ES-I3 (cell line): ENCODE results near the gene PIP5KL1.

Experiments
- H3K36me3 ChIP-seq: 2 replicates; pipeline ENCODE4 v1.6.1; 2013; ENCODE audit warnings: mild to moderate bottlenecking, low read length, control low read depth, moderate library complexity; ENCODE audit not compliant: insufficient read depth
- H3K4me1 ChIP-seq: 2 replicates; pipeline ENCODE4 v1.6.1; 2013; ENCODE audit warnings: mild to moderate bottlenecking, control low read depth, low read length; ENCODE audit not compliant: insufficient read depth
- H3K9ac ChIP-seq: 2 replicates; pipeline ENCODE4 v1.6.1; 2013; ENCODE audit warnings: low read depth, mild to moderate bottlenecking, low read length, moderate library complexity
- H3K9me3 ChIP-seq: 2 replicates; pipeline ENCODE4 v1.6.1; 2013; ENCODE audit warnings: mild to moderate bottlenecking, low read length, moderate library complexity; ENCODE audit not compliant: control insufficient read depth, insufficient read depth

Gene PIP5KL1

DNA sequence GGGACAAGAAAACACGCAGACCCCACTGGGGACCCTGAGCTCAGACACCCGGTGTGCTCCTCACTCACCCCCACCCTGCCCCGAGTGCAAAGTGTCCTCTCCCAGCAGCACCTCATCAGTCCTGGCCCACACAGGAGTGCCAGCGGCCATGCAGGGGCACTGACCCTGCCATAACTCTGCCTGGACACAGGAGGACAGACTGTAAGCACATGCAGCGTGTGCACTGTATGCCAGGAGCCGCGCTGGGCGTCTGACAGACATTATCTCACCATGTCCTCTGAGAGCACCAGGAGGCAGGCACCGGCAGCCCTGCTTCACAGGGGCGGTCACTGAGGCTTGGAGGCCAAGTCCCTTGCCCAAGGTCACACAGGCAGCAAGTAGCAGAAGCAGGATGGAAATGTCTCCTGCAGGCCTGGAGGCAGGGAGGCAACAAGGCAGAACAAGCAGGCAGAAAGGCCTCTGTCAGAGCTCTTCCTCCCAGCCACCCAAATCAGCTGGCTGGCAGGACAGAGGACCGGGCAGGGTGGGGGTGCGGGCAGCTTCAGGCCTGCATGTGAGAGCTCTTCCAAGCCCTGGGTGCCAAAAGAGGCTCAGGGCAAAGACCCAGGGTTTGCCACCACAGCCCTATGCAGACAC lies 41.8 kb upstream of the PIP5KL1 start:
- peaks cover 41% of the 10 kb centered on the region for H3K4me1 ChIP-seq
- H3K9me3 ChIP-seq, result no peaks in the 10 kb centered on the region
- no peak overlapping the region; the same call in 1 of the 2 replicates for H3K9ac ChIP-seq
- H3K36me3 ChIP-seq, result no peaks in the 10 kb centered on the region

DNA sequence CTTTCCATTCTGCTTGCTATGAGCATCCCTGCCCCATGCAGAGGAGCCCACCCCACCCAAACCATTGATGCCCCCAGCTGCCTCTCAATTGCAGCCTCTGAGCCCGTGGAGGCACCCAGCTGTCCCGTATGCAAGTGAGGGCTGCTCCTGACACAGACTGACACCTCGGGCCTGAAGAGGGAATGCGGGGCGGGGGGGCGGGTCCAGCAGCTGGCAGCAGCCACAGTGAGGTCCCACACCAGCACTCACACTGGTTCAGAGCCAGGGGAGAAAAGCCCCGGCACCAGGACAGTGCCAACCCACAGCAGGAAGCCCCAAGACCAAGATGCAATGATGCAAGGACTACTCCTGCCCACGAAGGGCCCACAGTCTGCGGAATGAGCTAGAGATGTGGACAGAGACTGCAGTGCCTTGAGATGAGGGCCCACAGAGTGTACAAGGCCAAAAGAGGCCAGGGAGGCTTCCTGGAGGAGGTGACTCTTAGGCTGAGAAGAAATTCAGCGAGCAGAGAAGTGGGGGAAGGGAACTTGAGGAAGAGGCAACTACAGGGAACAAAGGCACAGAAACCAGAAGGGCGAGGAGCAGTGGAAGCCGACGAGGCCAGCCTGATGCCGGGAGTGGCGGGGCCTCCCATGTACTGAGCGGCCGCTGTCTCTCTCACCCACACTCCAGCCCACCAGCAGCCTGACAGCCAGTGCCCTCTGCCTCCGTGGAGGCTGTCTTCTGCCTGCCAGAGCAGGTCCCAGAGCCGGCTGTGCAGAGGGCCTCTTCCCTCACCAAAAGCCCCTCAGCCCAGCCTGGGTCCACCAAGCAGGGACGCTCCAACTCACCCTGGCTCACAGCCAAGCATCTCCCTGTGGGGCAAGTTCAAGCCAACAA lies 41.0 kb upstream of the PIP5KL1 start:
- peaks cover 48% of the 10 kb centered on the region for H3K4me1 ChIP-seq

DNA sequence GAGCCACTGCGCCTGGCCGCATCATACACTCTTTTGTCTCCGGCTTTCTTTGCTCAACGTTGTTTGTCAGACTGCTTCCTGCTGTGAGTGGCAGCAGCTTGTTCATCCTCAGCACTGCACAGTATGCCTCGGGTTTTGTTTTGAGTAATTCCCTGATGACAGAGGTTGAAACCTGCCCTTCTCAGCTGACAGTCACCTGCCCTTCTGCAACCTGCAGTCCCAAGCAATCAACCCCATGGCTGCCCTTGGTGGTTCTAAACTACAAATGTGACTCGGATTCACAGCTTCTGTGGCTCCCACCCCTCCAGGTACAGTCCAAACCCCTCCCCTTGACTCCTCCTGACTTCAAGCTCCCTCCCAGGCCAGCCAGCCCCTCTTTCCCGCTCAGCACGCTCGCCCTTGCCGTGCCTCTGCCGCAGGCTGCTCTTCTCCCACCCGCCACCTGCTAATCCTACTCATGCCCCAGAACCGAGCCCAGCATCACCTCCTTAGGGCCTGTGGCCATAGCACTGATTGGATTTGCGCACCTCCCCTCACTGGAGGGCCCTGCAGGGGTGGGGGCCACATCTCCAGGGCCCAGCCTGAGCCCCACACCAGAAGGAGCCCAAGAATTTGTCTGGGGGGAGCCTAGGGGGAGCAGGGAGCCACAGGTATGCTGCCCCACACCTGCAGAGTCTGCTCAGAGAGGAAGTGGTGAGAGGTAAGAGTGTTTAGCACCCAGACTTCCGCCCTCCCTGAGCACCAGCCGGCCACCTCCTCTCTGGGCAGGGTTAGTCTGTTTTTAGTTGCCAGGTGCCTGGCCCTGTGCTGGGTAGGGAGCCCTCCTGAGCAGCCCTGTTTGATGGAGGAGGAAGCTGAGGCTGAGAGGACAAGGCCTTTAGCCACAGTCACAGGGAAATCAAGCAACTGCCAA lies 40.1 kb upstream of the PIP5KL1 start:
- Histone ChIP-seq H3K36me3 (no peaks in the 10 kb centered on the region), H3K9ac (no peak overlapping the region), H3K4me1 (peaks cover 57% of the 10 kb centered on the region), H3K9me3 (no peaks in the 10 kb centered on the region)

More for the DNA sequence above, 41.0 kb upstream of the PIP5KL1 start:
- no peaks in the 10 kb centered on the region for H3K36me3 ChIP-seq
- no peak overlapping the region; the same call in 1 of the 2 replicates for H3K9ac ChIP-seq
- no peaks in the 10 kb centered on the region for H3K9me3 ChIP-seq

DNA sequence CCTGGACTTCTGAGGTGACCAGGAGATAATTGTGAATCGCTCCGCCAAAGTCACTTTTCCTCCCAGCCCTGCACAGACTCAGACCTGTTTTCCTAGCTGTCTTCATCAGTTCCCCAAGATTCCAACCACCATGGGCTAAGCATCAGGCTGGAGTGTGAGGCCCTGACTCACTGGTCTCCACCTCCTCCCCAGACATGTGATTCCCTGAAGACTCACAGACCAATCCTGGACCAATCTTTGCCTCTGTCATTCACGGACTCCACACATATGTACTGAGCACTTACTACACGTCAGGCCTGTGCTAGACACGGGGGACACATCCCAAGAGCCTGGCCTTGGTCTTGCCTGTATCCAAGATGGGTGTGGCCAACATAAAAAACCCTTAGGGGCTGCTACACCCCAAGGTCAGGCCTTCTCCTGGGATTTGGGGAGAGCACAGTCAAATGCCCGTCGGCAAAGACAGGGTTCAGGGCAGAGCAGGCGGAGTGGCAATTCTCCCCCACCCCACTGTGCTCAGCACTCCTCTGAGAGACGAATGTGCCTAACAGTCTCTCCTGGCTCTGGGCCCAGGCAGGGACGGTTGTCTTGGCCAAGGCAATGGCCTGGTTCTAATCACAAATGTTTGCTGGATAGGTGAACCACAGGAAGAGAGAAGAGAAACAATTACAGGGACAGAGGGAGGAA lies 38.3 kb upstream of the PIP5KL1 start:
- H3K9me3 ChIP-seq, result no peaks in the 10 kb centered on the region
- no peak overlapping the region for H3K9ac ChIP-seq
- no peaks in the 10 kb centered on the region for H3K36me3 ChIP-seq
- peaks cover 52% of the 10 kb centered on the region for H3K4me1 ChIP-seq

DNA sequence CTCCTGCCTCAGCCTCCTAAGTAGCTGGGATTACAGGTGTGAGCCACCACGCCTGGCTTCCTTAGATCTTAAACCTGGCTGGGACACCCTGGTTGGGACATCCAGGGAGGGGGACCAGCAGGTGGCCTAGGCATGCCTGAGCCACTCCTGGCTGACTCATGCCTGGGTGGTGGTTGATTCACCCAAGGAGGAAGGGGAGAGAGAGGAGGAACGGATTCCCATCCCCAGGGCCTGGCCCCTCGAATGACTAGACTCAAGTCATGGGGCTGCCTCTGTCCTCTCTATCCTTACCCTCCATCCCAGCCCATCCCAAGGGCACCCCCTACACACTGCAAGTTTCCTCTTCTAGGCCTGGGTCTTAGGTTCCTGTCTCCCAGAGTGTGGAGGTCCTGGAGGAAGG lies 37.5 kb upstream of the PIP5KL1 start:
- Histone ChIP-seq H3K9ac (no peak overlapping the region), H3K36me3 (no peaks in the 10 kb centered on the region), H3K4me1 (peaks cover 52% of the 10 kb centered on the region), H3K9me3 (no peaks in the 10 kb centered on the region)

DNA sequence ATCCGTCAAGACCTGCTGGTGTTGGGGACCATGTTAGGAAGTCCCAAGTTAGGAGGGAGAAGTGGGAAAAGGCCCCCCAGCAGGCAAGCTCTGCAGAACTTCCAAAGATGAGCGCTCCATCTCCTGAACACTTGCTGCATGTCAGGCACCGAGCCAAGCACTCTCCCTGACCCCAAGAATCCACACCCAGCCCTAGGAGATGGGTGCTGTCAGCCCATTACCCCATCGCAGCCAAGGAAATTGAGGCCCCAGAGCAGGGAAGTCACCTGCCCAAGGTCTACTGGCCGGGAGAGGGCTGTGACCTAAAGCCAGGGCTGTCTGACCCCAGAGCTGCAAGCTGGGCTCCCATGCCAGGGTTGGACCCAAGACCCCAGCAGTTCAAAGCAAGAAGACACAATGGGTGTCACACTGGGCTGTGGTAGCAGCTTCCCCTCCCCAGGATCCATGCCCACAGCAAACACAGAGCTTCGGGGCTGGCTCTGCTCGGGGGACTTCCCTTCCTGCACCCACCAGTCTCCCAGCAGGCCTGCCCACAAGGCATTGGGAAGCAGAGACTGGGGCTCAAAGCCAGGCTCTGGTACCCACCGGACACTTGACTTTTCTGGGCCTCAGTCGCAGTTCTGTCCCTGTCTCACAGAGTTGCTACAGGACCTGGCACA lies 36.7 kb upstream of the PIP5KL1 start:
- H3K4me1 ChIP-seq, result peaks cover 51% of the 10 kb centered on the region
- H3K36me3 ChIP-seq, result no peaks in the 10 kb centered on the region
- no peaks in the 10 kb centered on the region for H3K9me3 ChIP-seq
- no peak overlapping the region for H3K9ac ChIP-seq

DNA sequence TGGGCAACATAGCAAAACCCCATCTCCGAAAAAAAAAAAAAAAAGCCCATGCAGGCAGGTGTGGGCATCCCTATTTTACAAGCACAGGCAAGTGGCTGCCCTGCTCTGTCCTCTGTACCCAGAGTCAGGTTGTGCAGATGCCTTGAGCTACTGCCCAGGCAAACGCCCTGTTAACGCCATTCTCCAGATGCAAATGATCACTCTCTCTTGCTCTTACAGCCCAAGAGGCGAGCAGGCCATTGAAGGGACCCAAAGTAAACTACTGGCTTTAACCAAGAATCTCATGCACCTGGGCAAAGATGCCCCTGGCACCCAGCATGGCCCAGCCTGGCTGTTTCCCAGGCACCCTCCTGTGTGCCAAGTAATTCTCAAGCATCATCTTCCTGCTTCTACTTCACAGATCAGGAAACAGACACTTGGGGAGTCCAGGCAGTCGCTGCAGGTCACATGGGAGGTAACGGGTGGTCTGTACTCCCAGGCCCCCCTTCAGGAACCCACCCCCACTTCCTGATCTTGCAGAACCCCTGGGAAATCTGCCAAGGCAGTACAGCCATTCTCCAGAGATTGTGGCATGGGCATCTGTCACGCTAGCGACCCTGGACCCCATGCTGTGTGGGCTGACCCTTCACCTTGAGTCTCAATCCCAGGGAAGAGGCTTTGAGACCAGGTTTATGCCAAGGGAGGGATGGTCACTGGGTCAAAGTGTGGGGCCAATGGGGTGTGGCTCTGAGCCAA lies 36.0 kb upstream of the PIP5KL1 start:
- H3K9ac ChIP-seq, result no peak overlapping the region
- peaks cover 48% of the 10 kb centered on the region for H3K4me1 ChIP-seq
- no peaks in the 10 kb centered on the region for H3K36me3 ChIP-seq
- no peaks in the 10 kb centered on the region for H3K9me3 ChIP-seq

DNA sequence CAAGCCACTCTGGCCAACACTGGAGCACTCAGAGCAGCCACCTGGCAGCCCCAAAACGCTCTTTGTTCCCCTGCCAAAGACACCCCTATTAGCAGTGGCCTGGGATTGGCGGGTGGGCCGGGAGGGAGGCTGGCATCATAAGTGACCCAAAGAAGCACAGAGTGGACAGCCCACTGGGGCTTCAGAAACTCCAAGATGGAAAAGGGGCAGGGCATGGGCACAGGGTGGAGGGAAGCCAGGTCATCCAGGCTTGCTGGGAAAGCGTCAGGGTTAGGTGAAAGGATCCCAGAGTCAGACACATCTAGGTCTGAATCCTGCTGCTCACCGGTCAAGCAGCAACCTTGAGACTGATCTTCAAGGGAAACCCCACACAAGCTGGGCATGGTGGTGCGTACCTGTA lies 35.4 kb upstream of the PIP5KL1 start:
- Histone ChIP-seq H3K9ac (no peak overlapping the region; the same call in 1 of the 2 replicates), H3K4me1 (peaks cover 43% of the 10 kb centered on the region; the same call in 1 of the 2 replicates), H3K9me3 (no peaks in the 10 kb centered on the region), H3K36me3 (no peaks in the 10 kb centered on the region)

DNA sequence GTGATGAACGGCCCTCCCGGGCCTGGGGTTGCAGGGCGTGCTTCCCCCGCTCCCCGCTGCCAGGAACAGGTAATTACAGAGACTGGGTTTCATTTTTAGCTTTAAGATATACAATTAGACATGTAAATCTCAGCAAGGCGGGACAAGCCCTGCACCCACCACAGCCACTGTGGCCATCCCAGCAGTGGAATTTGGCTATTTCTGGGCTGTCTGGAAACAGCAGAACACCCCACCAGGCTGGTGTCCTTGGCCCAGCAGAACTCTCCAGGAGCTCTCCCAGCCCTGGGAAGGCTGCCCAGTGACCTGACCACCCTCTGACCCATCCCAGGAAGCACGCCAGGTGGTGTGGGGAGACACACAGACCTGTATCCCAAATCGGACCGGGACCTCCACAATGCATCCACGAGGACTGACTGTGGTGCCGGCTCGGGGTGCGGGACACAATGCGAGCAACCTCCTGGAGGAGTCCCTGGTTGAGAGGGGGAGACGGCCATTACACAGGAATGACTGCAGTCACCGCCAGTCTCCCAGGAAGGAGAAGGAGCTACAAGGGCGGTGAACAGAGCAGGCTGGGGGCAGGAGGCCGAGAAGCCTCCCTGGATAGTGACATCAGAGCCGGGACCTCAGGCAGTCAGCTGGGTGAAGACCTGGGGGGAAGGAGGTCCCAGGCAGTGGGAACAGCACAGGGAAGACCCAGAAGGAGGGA lies 32.9 kb upstream of the PIP5KL1 start:
- no peak overlapping the region for H3K9ac ChIP-seq
- H3K9me3 ChIP-seq, result no peaks in the 10 kb centered on the region
- H3K4me1 ChIP-seq, result peaks cover 27% of the 10 kb centered on the region; the same call in 1 of the 2 replicates
- no peaks in the 10 kb centered on the region for H3K36me3 ChIP-seq

DNA sequence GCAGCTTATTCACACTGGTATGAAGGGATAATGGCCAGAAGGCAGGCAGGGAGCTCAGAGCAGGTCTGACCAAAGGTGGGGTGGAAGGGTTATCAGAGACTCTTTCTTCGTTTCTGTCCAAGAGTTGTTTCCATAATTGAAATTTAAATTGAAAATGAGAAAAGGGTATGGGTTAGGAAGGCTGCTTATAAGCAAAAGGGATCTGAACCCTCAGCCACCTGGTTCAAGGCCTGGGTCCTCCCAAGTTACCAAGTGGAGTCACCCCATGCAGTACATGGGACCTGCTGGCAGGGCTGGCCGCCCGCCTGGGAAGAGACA lies 32.4 kb upstream of the PIP5KL1 start:
- H3K36me3 ChIP-seq, result no peaks in the 10 kb centered on the region
- H3K9me3 ChIP-seq, result no peaks in the 10 kb centered on the region
- H3K9ac ChIP-seq, result no peak overlapping the region
- H3K4me1 ChIP-seq, result peaks cover 25% of the 10 kb centered on the region; the same call in 1 of the 2 replicates

DNA sequence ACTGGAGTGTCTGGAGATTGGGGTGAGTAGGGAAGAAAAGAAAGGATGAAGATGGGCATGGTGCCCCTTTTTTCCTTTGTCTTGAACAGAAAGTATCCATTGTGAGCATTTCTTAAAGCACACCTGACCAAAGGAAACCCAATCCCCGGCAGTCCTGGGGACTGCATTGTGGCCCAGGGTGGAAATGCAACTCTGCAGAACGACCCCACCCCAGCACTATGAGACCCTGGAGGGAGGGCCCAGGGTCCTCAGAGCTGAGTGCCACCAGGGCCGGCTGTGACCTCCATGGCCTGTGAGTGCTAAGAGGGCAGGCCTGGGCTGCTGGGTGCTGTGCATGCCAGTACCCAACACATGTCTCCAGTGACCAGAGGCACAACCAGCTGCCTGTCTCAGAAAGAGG lies 31.7 kb upstream of the PIP5KL1 start:
- no peak overlapping the region for H3K9ac ChIP-seq
- no peaks in the 10 kb centered on the region for H3K9me3 ChIP-seq
- peaks cover 21% of the 10 kb centered on the region; the same call in 1 of the 2 replicates for H3K4me1 ChIP-seq
- H3K36me3 ChIP-seq, result no peaks in the 10 kb centered on the region

DNA sequence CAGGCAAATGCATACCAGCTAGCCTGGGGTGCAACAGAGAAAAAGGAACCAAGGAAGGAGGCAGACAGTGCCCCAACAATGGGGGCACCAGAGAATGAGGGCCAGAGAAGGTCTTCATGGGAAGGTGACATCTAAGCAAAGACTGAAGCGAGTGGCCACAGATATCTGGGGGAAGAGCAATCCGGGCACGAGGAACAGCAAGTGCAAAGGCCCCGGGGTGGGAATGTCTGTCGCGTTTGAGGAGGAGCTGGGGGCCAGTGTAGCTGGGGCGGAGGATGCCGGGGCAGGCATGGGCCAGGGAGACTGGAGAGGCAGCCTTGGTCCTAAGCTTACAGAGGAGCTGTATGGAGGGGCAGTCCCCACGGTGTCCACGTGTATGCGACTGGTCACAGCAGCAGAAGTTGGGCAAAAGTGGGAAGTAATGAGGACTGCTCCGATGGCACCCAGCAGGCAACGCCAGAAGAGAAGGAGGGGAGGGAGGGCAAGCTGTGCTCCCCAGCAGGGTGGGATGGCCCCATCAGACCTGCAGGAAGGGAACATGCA lies 31.1 kb upstream of the PIP5KL1 start:
- peaks cover 15% of the 10 kb centered on the region; the same call in 1 of the 2 replicates for H3K4me1 ChIP-seq
- H3K9ac ChIP-seq, result no peak overlapping the region
- no peaks in the 10 kb centered on the region for H3K9me3 ChIP-seq
- H3K36me3 ChIP-seq, result no peaks in the 10 kb centered on the region
